Astrocyte (in vitro differentiated cells and primary cell): Measurements from ENCODE around the gene SNX10.

ENCODE experiments used
- EZH2 ChIP-seq: IDR thresholded peaks from 2 replicates; pipeline ENCODE4 v1.6.1; 2012; ENCODE audit warnings: mild to moderate bottlenecking, low read length, inconsistent platforms; ENCODE audit not compliant: insufficient read depth
- TF ChIP-seq, protein P1 (sequence below): IDR thresholded peaks from 2 replicates; pipeline ENCODE4 v1.5.1; 2011; ENCODE audit warnings: low read depth, mild to moderate bottlenecking, inconsistent platforms, low read length, moderate library complexity; ENCODE audit not compliant: insufficient read depth

DNA sequence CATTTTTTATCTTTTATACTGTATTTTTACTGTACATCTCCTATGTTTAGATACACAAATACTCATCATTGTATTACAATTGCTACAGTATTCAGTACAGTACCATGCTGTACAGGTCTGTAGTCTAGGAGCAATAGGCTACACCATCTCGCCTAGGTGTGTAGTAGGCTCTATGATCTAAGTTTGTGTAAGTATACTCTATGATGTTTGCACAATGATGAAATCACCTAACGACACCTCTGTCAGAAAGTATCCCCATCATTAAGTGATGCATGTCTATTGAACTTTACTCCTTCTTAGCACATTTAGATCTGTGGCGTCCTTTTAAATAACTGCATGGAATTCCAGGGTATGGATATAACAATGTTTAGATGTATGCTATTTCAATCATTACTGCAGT lies 112.0 kb downstream of the SNX10 start:
- TF ChIP-seq, protein P1, sequence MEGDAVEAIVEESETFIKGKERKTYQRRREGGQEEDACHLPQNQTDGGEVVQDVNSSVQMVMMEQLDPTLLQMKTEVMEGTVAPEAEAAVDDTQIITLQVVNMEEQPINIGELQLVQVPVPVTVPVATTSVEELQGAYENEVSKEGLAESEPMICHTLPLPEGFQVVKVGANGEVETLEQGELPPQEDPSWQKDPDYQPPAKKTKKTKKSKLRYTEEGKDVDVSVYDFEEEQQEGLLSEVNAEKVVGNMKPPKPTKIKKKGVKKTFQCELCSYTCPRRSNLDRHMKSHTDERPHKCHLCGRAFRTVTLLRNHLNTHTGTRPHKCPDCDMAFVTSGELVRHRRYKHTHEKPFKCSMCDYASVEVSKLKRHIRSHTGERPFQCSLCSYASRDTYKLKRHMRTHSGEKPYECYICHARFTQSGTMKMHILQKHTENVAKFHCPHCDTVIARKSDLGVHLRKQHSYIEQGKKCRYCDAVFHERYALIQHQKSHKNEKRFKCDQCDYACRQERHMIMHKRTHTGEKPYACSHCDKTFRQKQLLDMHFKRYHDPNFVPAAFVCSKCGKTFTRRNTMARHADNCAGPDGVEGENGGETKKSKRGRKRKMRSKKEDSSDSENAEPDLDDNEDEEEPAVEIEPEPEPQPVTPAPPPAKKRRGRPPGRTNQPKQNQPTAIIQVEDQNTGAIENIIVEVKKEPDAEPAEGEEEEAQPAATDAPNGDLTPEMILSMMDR, result no peak
- no peak for TF ChIP-seq EZH2
